Fibroblast of lung (primary cell): ENCODE results near the gene SEMA5A. TPM values are rescaled to one million over a fixed set of nuclear protein-coding genes. Genes with fewer than 3 reads are reported as not detected.
A peak's percentile ranks its signal among the peaks of the same experiment; 100 is the strongest.

Experiments used
- DNase-seq, 2 donors: peaks; one replicate each; pipeline versions ENCODE4 v3.0.0 to v3.0.0-alpha.2; 2010; ENCODE audit warnings: low read depth in 2 of 2
- H2AFZ ChIP-seq: 2 replicates; pipeline ENCODE4 v1.5.1; 2012; ENCODE audit warnings: low read length, control low read depth, inconsistent platforms
- H3K27ac ChIP-seq: 2 replicates; pipeline ENCODE4 v1.5.1; 2011; ENCODE audit warnings: low read length, control low read depth; ENCODE audit not compliant: insufficient read depth
- H3K27me3 ChIP-seq: 2 replicates; pipeline ENCODE4 v1.5.1; 2011; ENCODE audit warnings: mild to moderate bottlenecking, low read length; ENCODE audit not compliant: control insufficient read depth, insufficient read depth
- H3K36me3 ChIP-seq: 2 replicates; pipeline ENCODE4 v1.5.1; 2011; ENCODE audit warnings: low read length; ENCODE audit not compliant: control insufficient read depth, insufficient read depth
- H3K4me1 ChIP-seq: 2 replicates; pipeline ENCODE4 v1.5.1; 2011; ENCODE audit warnings: low read length; ENCODE audit not compliant: control insufficient read depth, insufficient read depth; ENCODE audit errors: extremely low read depth
- H3K4me2 ChIP-seq: 2 replicates; pipeline ENCODE4 v1.5.1; 2011; ENCODE audit warnings: low read length, control low read depth; ENCODE audit not compliant: insufficient read depth; ENCODE audit errors: extremely low read depth
- H3K4me3 ChIP-seq, 4 experiments: fragments of 200-600 bp in 1 of 4; sonication (generic) in 1 of 4; replicated peaks in 1 of 4; 2 replicates each; pipeline ENCODE4 v1.5.1; 2011 to 2016; ENCODE audit warnings: low read length in 4 of 4, low read depth in 3 of 4, mild to moderate bottlenecking in 3 of 4, control low read depth in 2 of 4, inconsistent platforms in 1 of 4, mixed read lengths in 1 of 4; ENCODE audit not compliant: insufficient read depth in 1 of 4; ENCODE audit errors: control extremely low read depth in 1 of 4
- H3K79me2 ChIP-seq: 2 replicates; pipeline ENCODE4 v1.5.1; 2012; ENCODE audit warnings: mild to moderate bottlenecking, low read length, inconsistent platforms; ENCODE audit not compliant: control insufficient read depth, insufficient read depth
- H3K9ac ChIP-seq: 2 replicates; pipeline ENCODE4 v1.5.1; 2011; ENCODE audit warnings: mild to moderate bottlenecking, low read length, control low read depth; ENCODE audit not compliant: insufficient read depth
- H3K9me3 ChIP-seq: 2 replicates; pipeline ENCODE4 v1.5.1; 2012; ENCODE audit warnings: low read depth, low read length; ENCODE audit not compliant: control insufficient read depth, insufficient read depth
- H4K20me1 ChIP-seq: 2 replicates; pipeline ENCODE4 v1.5.1; 2011; ENCODE audit warnings: low read length; ENCODE audit not compliant: control insufficient read depth, insufficient read depth; ENCODE audit errors: extremely low read depth
- EZH2 ChIP-seq: IDR thresholded peaks from 2 replicates; pipeline ENCODE4 v1.5.1; 2012; ENCODE audit warnings: low read length, control low read depth, mild to moderate bottlenecking; ENCODE audit errors: missing control alignments
- polyA plus RNA-seq, 2 donors: library from polyadenylated mRNA; depleted of rRNA in 1 of 2; stranded (reverse) in 1 of 2; unstranded in 1 of 2; fragments of >200 nt; gene quantifications; 2 replicates each; pipeline ENCODE4 v1.2.1, GENCODE V29; 2011 to 2012; ENCODE audit warnings: missing spikeins in 1 of 2
- total RNA-seq: library from RNA; depleted of rRNA; stranded (reverse); fragments of >200 nt; gene quantifications from 2 replicates; pipeline ENCODE4 v1.2.1, GENCODE V29; 2014
- TF ChIP-seq, protein P1 (sequence below), 2 donors: IDR thresholded peaks in 1 of 2; conservative IDR thresholded peaks in 1 of 2; 1 replicate in 1 of 2; 2 replicates in 1 of 2; pipeline ENCODE4 v1.5.1; 2011 to 2012; ENCODE audit warnings: low read length in 2 of 2, control low read depth in 1 of 2, inconsistent platforms in 1 of 2, low read depth in 1 of 2, mild to moderate bottlenecking in 1 of 2

Gene SEMA5A
- total and polyA plus RNA-seq, 2 donors (not counting 1 experiment from before 2014, with no cell fraction given), result 30.6 to 49.0 TPM

DNA sequence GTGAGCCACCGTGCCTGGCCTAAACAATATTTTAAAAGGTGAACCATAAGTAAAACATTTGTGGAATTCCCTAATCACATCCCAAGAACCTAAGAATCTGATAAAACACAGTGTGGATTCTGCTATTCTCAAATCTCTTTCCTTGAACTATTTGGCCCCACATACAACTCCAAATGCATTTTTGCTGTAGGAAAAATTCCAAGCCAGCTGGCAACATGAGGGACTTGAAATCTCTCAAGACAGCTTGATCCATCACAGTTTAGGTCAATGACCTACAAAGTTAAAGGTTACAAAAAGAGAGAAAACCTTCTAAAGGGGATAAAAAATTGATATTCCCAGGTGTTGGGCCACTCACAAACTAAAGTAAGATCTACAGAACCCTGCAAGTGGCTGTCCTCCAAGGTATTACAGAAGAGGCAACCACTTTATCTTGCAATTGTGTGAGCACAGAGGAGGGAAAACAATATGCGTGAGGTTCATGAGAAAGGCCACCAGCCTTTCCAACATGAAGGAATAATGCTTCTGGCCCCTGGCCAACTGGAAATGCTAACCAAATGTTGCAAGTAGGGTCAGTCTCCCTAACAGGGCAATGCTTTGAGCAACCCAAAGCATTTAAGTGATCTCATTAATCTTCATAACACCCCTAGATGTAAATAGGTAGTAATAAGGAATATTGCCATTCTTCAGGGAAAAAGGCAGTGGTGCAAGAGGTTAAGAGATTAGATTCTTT, 221.4 kb downstream of the SEMA5A start:
- TF ChIP-seq EZH2, result no peak
- TF ChIP-seq, protein P1, sequence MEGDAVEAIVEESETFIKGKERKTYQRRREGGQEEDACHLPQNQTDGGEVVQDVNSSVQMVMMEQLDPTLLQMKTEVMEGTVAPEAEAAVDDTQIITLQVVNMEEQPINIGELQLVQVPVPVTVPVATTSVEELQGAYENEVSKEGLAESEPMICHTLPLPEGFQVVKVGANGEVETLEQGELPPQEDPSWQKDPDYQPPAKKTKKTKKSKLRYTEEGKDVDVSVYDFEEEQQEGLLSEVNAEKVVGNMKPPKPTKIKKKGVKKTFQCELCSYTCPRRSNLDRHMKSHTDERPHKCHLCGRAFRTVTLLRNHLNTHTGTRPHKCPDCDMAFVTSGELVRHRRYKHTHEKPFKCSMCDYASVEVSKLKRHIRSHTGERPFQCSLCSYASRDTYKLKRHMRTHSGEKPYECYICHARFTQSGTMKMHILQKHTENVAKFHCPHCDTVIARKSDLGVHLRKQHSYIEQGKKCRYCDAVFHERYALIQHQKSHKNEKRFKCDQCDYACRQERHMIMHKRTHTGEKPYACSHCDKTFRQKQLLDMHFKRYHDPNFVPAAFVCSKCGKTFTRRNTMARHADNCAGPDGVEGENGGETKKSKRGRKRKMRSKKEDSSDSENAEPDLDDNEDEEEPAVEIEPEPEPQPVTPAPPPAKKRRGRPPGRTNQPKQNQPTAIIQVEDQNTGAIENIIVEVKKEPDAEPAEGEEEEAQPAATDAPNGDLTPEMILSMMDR (conservative IDR thresholded peaks at IDR 0.05 in 1 of 2, IDR thresholded peaks at IDR 0.05 in 1 of 2; ENCODE audit: low read depth in 1 of 2, low read length in 2 of 2), result no peak
- peak; percentile 48 to 61 for DNase-seq
- H3K27ac ChIP-seq, result no peak overlapping the region

DNA sequence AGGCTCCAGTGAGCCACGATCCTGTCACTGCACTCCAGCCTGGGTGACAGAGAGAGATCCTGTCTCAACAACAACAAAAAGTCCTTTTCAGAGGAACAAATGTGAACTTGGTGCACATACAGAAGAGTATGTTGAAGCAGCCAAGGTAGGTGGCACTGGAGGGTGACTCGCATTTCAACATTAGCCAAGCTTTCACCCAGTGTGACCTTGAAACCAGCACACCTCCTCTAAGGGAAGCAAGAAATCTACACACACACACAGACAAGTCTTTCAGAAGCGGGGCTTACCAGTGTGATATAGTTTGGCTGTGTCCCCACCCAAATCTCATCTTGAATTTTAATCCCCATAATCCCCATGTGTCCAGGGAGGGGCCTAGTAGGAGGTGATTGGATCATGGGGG, 225.2 kb downstream of the SEMA5A start:
- no peak overlapping the region for H3K4me3 ChIP-seq
- no peaks in the 10 kb centered on the region for H3K4me1 ChIP-seq
- no peak overlapping the region for H3K4me2 ChIP-seq
- H3K79me2 ChIP-seq, result no peaks in the 10 kb centered on the region
- H3K9me3 ChIP-seq, result no peaks in the 10 kb centered on the region
- H4K20me1 ChIP-seq, result no peaks in the 10 kb centered on the region
- no peak overlapping the region for H3K27ac ChIP-seq
- H3K9ac ChIP-seq, result no peak overlapping the region
- no peaks in the 10 kb centered on the region for H3K36me3 ChIP-seq
- H2AFZ ChIP-seq, result no peak overlapping the region
- DNase-seq, result no peak
- no peaks in the 10 kb centered on the region for H3K27me3 ChIP-seq
- TF ChIP-seq, protein P1 (conservative IDR thresholded peaks at IDR 0.05 in 1 of 2, IDR thresholded peaks at IDR 0.05 in 1 of 2; ENCODE audit: low read depth in 1 of 2, low read length in 2 of 2), result no peak
- TF ChIP-seq EZH2, result no peak

More for the DNA sequence above, 221.4 kb downstream of the SEMA5A start:
- H3K9ac ChIP-seq, result no peak overlapping the region
- H3K79me2 ChIP-seq, result no peaks in the 10 kb centered on the region
- no peaks in the 10 kb centered on the region for H4K20me1 ChIP-seq
- no peak overlapping the region for H3K4me3 ChIP-seq
- H3K4me1 ChIP-seq, result no peaks in the 10 kb centered on the region
- no peak overlapping the region for H3K4me2 ChIP-seq
- H2AFZ ChIP-seq, result no peak overlapping the region
- H3K36me3 ChIP-seq, result no peaks in the 10 kb centered on the region
- H3K9me3 ChIP-seq, result no peaks in the 10 kb centered on the region
- no peaks in the 10 kb centered on the region for H3K27me3 ChIP-seq

DNA sequence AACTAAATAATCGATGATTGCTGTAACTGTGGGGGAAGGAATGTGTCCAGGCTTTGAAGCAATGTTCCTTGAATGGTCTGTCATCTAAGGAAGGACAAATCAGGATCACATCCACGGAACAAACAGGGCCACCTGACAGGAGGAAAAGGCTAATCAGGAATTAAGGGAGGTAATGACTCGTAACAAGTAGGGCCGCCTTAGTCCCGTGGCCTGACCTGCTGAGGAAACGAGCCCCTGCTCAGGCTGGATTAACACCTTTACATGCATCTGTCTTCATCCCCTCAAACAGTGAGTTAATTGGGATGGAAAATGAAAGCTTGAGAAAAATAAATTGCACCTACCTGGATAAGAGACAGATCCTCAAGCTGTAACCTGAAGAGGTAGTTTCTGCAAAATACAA, 227.8 kb downstream of the SEMA5A start:
- Histone ChIP-seq H2AFZ (no peak overlapping the region), H4K20me1 (no peaks in the 10 kb centered on the region), H3K9ac (no peak overlapping the region), H3K4me2 (no peak overlapping the region), H3K9me3 (no peaks in the 10 kb centered on the region), H3K36me3 (no peaks in the 10 kb centered on the region), H3K79me2 (no peaks in the 10 kb centered on the region), H3K4me3 (no peak overlapping the region), H3K4me1 (no peaks in the 10 kb centered on the region), H3K27ac (no peak overlapping the region), H3K27me3 (no peaks in the 10 kb centered on the region)
- DNase-seq, result no peak
- TF ChIP-seq EZH2, result no peak
- TF ChIP-seq, protein P1 (conservative IDR thresholded peaks at IDR 0.05 in 1 of 2, IDR thresholded peaks at IDR 0.05 in 1 of 2; ENCODE audit: low read depth in 1 of 2, low read length in 2 of 2), result no peak
